Psoas muscle (tissue), 8 donors: ENCODE data around the gene MAP3K2. TPM values are rescaled to one million over a fixed set of nuclear protein-coding genes. Genes with fewer than 3 reads are reported as not detected.

Experiments used
- ATAC-seq, 4 donors: fragments of 200-7000 bp; cut with Tn5 transposase; one replicate each; pipeline ENCODE4 v1.9.1; 2020; ENCODE audit warnings: moderate library complexity in 3 of 4, mild to moderate bottlenecking in 2 of 4
- DNase-seq, 2 donors: peaks; one replicate each; pipeline ENCODE4 v3.0.0-alpha.2; 2020
- H3K27ac ChIP-seq: fragments of 200-600 bp; one replicate; pipeline ENCODE4 v1.8.0; 2022
- H3K27me3 ChIP-seq, 3 donors: fragments of 200-600 bp in 1 of 3; one replicate each; pipeline versions ENCODE4 v1.6.1 to v1.8.0; 2013 to 2022; ENCODE audit warnings: low read length in 2 of 3, mild to moderate bottlenecking in 2 of 3, moderate library complexity in 1 of 3; ENCODE audit not compliant: insufficient read depth in 3 of 3
- H3K36me3 ChIP-seq, 2 donors: fragments of 200-600 bp in 1 of 2; one replicate each; pipeline versions ENCODE4 v1.6.1 to v1.8.0; 2013 to 2022; ENCODE audit warnings: low read depth in 1 of 2, mild to moderate bottlenecking in 1 of 2, moderate library complexity in 1 of 2; ENCODE audit not compliant: insufficient read depth in 1 of 2
- H3K4me1 ChIP-seq: fragments of 200-600 bp; one replicate; pipeline ENCODE4 v1.8.0; 2022
- H3K4me3 ChIP-seq: fragments of 200-600 bp; one replicate; pipeline ENCODE4 v1.8.0; 2022; ENCODE audit warnings: mild to moderate bottlenecking
- H3K9me3 ChIP-seq: fragments of 200-600 bp; one replicate; pipeline ENCODE4 v1.8.0; 2022
- WGBS, 3 donors: extraction: QIAGEN DNeasy Blood & Tissue Kit; methylation state at CpG; one replicate each; pipeline versions ENCODE4 v1.1.6 to v1.1.7; 2013; 5-methylcytosine and 5-hydroxymethylcytosine counted together
- intact Hi-C, 2 donors: fragments of 100-400 bp; cut with DNase I; formaldehyde crosslinking; loops; one replicate each; pipeline versions ENCODE4 v1.11.0 to v1.14.2; 2022
- polyA plus RNA-seq, 3 donors: library from polyadenylated mRNA; stranded (reverse); fragments of 200-250 nt; gene quantifications; one replicate each; pipeline ENCODE4 v1.2.3, GENCODE V29; 2013
- total RNA-seq, 4 donors: library from RNA; stranded (reverse); fragmentation: NEBNext Ultra II Directional in 2 of 4; extraction: Animal tissue kit (Norgen Biotek cat#: 25700) in 2 of 4; gene quantifications; one replicate each; pipeline versions ENCODE4 v1.2.1 to v1.2.4, GENCODE V29; 2021 to 2023
- TF ChIP-seq, protein P1 (sequence below): fragments of 200-600 bp; IDR thresholded peaks from one replicate; pipeline ENCODE4 v1.8.0; 2022; ENCODE audit warnings: antibody characterized with exemption
- donor health status: healthy with polysubstance abuse.
- donor health status: DM: no; HTN: no; CAD: no; lungs with moderate emphysema.
- donor health status: Bipolar disorder and iron deficiency.
- donor health status: healthy.
- donor health status: DM: yes; HTN: yes; CAD: no.
- donor health status: DM: no; HTN: no; CAD: no.
- donor health status: DM: no; HTN: no; CAD: no.
- donor health status: DM: yes; HTN: yes; CAD: no.

MAP3K2 gene
- total and polyA plus RNA-seq, 7 donors: 4.2 to 37.1 (median 25.9) TPM

DNA sequence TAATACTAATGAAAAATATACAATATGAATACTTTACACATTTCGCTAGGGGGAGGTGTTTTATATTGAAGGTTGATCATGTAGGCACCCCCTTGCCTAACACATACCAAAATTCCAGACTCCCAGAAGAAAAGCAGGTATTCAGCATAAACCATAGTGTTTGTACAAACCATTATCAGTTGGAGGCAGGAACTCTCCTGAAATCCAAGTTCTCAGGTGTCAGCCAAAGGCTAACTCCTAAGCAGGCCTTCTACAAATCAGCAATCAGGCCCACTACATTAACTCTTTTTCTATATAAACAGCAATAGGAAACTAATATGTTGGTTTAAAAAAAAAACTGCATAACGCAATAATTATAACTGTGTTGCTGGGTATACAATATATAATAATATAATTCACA is 44.5 kb downstream of the MAP3K2 start:
- 98 to 99% (median 98%) methylated on average over 2 of the region's 2 CpGs for WGBS, 3 donors
- intact Hi-C loops: no loop called here

DNA sequence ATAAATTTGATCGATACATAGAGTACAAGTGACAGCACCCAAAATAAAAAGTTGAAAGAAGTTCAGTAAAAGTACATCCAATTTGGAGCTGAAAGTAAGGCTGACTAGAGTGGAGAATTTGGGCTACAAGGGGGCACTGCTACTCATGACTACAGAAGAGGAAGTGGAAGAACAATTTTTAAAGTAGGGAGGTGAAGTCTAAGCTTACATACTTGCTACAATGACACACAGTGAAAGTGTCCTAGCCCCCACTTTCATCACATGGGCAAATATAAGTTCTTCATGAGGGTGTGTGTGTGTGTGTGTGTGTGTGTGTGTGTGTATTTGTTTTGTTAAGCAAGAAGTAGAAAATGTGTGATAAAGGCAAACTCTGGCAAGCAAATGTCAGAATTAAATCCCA is 45.7 kb downstream of the MAP3K2 start:
- peaks cover 6% of the 10 kb centered on the region for H3K4me1 ChIP-seq
- DNase-seq (no peak), ATAC-seq (no peak)
- H3K9me3 ChIP-seq: no peaks in the 10 kb centered on the region
- no peak overlapping the region for H3K4me3 ChIP-seq
- intact Hi-C loops: no loop called here
- H3K36me3 ChIP-seq: peaks cover 0 to 35% of the 10 kb centered on the region in 2 donors
- no peak overlapping the region for H3K27ac ChIP-seq
- H3K27me3 ChIP-seq: no peaks in the 10 kb centered on the region
- TF ChIP-seq, protein P1, sequence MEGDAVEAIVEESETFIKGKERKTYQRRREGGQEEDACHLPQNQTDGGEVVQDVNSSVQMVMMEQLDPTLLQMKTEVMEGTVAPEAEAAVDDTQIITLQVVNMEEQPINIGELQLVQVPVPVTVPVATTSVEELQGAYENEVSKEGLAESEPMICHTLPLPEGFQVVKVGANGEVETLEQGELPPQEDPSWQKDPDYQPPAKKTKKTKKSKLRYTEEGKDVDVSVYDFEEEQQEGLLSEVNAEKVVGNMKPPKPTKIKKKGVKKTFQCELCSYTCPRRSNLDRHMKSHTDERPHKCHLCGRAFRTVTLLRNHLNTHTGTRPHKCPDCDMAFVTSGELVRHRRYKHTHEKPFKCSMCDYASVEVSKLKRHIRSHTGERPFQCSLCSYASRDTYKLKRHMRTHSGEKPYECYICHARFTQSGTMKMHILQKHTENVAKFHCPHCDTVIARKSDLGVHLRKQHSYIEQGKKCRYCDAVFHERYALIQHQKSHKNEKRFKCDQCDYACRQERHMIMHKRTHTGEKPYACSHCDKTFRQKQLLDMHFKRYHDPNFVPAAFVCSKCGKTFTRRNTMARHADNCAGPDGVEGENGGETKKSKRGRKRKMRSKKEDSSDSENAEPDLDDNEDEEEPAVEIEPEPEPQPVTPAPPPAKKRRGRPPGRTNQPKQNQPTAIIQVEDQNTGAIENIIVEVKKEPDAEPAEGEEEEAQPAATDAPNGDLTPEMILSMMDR: no peak
- WGBS, 3 donors: 96 to 100% (median 100%) methylated on average over 1 of the region's 1 CpG

More for the DNA sequence above, 44.5 kb downstream of the MAP3K2 start:
- Histone ChIP-seq H3K36me3 (peaks cover 0 to 23% of the 10 kb centered on the region in 2 donors), H3K27me3 (no peaks in the 10 kb centered on the region), H3K27ac (no peak overlapping the region), H3K9me3 (no peaks in the 10 kb centered on the region), H3K4me1 (peaks cover 18% of the 10 kb centered on the region), H3K4me3 (no peak overlapping the region)
- DNase-seq: no peak
- TF ChIP-seq, protein P1: no peak
- ATAC-seq: no peak

DNA sequence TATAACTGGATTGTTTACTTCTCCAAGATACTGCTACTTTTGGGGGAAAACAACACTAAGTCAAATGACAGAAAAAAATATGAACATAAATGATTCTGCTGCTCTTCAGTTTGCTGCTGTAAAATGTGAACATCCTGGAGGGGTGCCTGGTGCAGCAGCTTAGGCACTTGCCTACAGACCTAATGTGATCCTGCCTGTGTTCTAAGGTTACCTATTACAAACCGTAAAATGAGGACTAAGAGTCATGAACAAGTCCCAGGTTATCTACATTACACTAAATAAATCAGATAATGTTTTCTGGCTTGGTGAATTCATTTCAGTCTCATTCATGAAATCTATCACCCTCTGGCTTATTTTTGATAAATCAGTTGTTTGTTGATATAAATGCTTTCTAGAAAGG is 55.4 kb downstream of the MAP3K2 start:
- no peak overlapping the region for H3K4me3 ChIP-seq
- peak in 1 of 4 donors; percentile 72 for ATAC-seq
- no peak overlapping the region for H3K27ac ChIP-seq
- no peak for DNase-seq
- peaks cover 0 to 98% of the 10 kb centered on the region in 2 donors for H3K36me3 ChIP-seq
- TF ChIP-seq, protein P1: no peak
- H3K27me3 ChIP-seq: no peaks in the 10 kb centered on the region
- no peaks in the 10 kb centered on the region for H3K9me3 ChIP-seq
- intact Hi-C loops: no loop called here
- 37 to 43% (median 38%) methylated on average over 1 of the region's 1 CpG for WGBS, 3 donors
- peaks cover 5% of the 10 kb centered on the region for H3K4me1 ChIP-seq

DNA sequence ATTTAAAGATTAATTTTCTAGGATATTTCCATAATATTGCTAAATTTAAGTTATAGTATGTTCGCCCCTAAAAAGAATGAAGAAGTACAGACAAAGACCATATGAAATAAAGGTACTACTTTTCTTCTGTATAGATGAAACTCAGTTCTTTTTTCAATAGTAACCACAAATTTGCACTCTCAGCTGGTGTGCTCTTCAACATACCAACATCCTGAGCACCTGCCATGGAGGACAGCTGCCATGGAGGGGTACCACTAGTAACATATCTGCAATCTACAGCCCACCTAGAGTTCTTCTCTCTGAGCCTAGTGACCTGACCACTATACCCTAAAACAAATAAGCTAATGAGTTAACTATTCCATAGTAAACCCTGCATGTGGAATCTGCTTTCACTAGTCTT is 57.0 kb downstream of the MAP3K2 start:
- H3K4me1 ChIP-seq: peaks cover 5% of the 10 kb centered on the region
- no peak overlapping the region for H3K4me3 ChIP-seq
- TF ChIP-seq, protein P1: no peak
- WGBS, 3 donors: 98 to 100% (median 99%) methylated on average over 1 of the region's 1 CpG
- intact Hi-C loops: no loop called here
- no peak overlapping the region for H3K27ac ChIP-seq
- no peaks in the 10 kb centered on the region for H3K27me3 ChIP-seq
- ATAC-seq (no peak), DNase-seq (no peak)
- peaks cover 0 to 98% of the 10 kb centered on the region in 2 donors for H3K36me3 ChIP-seq
- no peaks in the 10 kb centered on the region for H3K9me3 ChIP-seq

DNA sequence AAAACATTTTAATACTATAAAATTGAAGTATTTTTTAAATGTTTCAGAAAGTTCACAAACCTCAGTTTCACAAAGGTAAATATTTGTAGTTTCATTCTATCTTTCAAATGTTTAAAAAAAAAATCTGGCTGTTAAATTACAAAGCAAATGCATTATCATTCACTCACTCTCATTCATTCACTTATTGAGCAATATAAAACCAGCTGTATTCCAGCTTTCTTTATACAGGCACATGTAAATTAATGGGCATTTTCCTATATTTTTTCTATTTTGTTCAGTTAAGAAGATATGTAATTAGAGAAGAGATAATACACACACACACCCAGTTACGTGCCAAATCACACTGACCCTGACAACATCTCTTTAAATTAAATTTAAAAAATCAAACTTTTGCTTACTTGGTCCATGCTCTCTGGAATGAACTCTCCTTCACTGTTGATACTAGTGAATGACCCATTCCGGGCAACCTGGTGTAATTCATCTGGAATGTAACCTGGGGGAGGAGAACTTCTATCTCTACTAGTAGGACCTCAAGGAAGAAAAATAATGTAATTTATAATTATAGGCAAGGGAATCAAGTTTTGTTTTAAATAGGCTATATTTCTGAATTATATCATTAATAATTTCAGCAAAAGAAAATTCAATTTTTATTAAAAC is 61.4 kb downstream of the MAP3K2 start:
- H3K36me3 ChIP-seq: peaks cover under 1 to 100% of the 10 kb centered on the region in 2 donors
- TF ChIP-seq, protein P1: no peak
- intact Hi-C loops: no loop called here

More for the DNA sequence above, 61.4 kb downstream of the MAP3K2 start:
- Histone ChIP-seq H3K4me3 (no peak overlapping the region), H3K9me3 (no peaks in the 10 kb centered on the region), H3K27me3 (no peaks in the 10 kb centered on the region), H3K27ac (no peak overlapping the region), H3K4me1 (no peaks in the 10 kb centered on the region)
- 88 to 89% (median 89%) methylated on average over 2 of the region's 2 CpGs for WGBS, 3 donors
- DNase-seq: no peak
- ATAC-seq: no peak
